NB4 (cell line): Measurements from ENCODE around the gene APOL4.

Experiments used
- MYC ChIP-seq: IDR thresholded peaks from 2 replicates; pipeline ENCODE4 v1.6.1; 2011; ENCODE audit warnings: low read depth, low read length
- POLR2A ChIP-seq: IDR thresholded peaks from 2 replicates; pipeline ENCODE4 v1.6.1; 2011; ENCODE audit warnings: mild to moderate bottlenecking; ENCODE audit not compliant: insufficient read length; ENCODE audit errors: extremely low read depth
- TF ChIP-seq, protein P1 (sequence below): IDR thresholded peaks from one replicate; pipeline ENCODE4 v1.5.1; 2012; ENCODE audit warnings: low read depth, low read length
- TF ChIP-seq, protein P2 (sequence below): IDR thresholded peaks from 2 replicates; pipeline ENCODE4 v1.6.1; 2011; ENCODE audit warnings: low read depth, low read length

DNA sequence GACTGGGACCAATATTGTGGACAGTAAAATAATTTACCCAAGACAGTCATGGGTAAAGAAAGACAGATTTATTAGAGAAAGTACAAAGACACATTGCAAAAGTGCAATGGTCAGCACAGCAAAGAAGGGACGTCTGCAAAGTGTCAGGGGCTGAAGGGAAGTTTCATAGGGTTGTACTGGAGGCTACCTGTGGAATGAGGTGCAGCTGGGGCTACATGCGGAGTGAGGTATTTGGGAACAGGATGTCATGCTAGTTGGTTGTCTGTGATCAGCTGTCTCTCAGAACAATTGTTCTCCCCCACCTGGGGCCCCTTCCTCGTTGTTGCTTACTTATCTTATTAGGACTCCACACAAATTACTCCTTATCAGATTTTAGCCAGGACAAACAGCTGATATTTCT lies 29.7 kb downstream of the APOL4 start:
- TF ChIP-seq, protein P1, sequence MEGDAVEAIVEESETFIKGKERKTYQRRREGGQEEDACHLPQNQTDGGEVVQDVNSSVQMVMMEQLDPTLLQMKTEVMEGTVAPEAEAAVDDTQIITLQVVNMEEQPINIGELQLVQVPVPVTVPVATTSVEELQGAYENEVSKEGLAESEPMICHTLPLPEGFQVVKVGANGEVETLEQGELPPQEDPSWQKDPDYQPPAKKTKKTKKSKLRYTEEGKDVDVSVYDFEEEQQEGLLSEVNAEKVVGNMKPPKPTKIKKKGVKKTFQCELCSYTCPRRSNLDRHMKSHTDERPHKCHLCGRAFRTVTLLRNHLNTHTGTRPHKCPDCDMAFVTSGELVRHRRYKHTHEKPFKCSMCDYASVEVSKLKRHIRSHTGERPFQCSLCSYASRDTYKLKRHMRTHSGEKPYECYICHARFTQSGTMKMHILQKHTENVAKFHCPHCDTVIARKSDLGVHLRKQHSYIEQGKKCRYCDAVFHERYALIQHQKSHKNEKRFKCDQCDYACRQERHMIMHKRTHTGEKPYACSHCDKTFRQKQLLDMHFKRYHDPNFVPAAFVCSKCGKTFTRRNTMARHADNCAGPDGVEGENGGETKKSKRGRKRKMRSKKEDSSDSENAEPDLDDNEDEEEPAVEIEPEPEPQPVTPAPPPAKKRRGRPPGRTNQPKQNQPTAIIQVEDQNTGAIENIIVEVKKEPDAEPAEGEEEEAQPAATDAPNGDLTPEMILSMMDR = no peak
- TF ChIP-seq POLR2A = no peak
- TF ChIP-seq, protein P2, sequence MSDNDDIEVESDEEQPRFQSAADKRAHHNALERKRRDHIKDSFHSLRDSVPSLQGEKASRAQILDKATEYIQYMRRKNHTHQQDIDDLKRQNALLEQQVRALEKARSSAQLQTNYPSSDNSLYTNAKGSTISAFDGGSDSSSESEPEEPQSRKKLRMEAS = no peak
- no peak for TF ChIP-seq MYC
